ENCODE measurements around the gene ATG7.

ATG7 gene

DNA sequence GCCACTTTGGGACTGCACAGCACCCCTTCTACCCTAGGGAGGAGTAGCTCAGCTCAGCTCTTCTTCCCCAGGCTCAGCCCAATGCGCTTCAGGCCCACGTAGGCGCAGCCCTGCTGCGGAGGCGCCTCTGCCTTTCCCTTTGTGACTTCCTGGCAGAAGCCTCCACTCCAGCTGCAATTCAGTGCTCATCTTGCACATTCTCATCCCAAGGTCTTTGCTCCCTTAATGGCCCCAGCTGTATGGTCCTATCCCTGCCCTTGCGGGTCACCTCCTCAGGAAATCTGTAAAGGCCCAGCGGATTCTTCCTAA is 262.6 kb downstream of the ATG7 start:
- H3K27ac ChIP-seq = peak overlapping the region; percentile 49 to 75
- no peak for DNase-seq (ENCODE audit: low spot score)
- no peak overlapping the region for H3K4me3 ChIP-seq
- TF ChIP-seq, protein P1, sequence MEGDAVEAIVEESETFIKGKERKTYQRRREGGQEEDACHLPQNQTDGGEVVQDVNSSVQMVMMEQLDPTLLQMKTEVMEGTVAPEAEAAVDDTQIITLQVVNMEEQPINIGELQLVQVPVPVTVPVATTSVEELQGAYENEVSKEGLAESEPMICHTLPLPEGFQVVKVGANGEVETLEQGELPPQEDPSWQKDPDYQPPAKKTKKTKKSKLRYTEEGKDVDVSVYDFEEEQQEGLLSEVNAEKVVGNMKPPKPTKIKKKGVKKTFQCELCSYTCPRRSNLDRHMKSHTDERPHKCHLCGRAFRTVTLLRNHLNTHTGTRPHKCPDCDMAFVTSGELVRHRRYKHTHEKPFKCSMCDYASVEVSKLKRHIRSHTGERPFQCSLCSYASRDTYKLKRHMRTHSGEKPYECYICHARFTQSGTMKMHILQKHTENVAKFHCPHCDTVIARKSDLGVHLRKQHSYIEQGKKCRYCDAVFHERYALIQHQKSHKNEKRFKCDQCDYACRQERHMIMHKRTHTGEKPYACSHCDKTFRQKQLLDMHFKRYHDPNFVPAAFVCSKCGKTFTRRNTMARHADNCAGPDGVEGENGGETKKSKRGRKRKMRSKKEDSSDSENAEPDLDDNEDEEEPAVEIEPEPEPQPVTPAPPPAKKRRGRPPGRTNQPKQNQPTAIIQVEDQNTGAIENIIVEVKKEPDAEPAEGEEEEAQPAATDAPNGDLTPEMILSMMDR (IDR thresholded peaks at IDR 0.05) = no peak

DNA sequence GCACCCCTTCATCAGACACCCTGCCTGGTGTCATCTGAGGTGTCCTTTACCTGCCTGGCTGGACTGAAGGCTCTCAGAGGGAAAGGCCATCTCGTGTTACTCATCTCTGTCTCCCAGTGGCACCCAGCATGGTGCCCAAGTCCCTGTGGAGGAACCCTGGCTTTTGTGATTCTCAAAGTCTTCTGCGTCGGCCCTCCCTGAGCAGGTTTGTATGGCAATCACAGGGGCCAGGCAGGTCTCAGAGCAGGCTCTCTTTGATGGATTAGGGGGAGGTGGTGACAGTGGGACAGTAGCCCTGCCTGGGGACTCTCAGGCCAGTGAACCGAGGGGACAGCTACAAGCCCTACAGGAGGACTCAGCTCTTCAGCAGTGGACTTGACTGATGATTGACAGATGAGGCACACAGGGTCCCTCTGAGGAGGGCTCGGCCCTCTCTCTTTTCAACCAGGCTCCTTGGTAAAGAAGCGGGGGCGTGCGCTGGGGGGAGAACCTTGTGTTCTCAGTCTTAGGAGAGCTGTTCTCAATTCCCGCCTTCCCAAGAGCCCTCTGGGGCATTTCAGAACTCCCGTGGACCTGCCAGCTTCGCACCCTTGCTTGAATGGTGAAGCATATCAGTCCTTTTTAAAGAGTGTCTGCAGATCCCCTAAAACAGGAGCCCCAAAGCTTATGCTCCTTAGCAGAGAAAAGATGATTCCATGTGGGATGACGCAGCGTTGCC is 263.2 kb downstream of the ATG7 start:
- H3K27ac ChIP-seq = no peak overlapping the region
- H3K4me3 ChIP-seq = no peak overlapping the region
- no peak for DNase-seq (ENCODE audit: low spot score)
- TF ChIP-seq, protein P1 (IDR thresholded peaks at IDR 0.05) = no peak

DNA sequence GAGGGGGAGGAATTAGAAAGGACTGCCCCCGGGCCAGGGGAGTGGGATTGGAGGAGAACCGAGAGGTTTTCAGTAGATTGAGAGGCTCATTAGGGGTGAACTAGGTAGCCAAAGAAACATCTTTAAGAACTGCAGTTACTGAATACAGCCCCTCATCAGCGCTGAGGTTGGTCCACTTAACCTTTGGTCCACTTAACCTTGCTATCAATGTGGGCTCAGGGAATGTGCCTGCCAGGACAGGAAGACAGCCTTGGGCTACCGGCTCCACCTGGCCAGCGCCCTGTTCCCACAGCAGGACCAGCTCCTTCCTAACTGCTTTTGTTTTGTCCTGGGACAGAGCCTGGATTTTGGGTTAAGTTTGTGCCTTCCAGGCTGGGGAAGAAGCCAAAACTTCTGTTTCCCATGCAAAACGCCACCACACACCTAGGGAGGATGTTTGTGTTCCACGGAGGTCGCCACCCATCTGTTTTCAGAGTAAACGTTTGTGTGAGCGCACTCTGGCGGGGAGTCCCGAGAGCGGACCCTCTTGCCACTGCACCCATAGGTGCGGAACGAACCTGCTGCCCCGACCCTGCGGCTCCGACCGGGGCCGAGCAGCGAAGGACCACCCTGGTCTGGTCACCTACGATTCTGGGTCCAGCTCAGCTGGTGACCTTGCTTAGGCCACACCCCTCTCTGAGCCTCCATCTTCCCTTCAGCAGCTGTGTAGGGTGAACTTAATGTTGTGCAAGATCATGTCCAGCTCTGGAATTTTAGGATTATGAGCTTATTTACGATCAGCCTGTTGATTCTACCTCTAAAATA is 264.1 kb downstream of the ATG7 start:
- H3K4me3 ChIP-seq = no peak overlapping the region
- no peak for DNase-seq (ENCODE audit: low spot score)
- TF ChIP-seq, protein P1 (IDR thresholded peaks at IDR 0.05) = no peak

DNA sequence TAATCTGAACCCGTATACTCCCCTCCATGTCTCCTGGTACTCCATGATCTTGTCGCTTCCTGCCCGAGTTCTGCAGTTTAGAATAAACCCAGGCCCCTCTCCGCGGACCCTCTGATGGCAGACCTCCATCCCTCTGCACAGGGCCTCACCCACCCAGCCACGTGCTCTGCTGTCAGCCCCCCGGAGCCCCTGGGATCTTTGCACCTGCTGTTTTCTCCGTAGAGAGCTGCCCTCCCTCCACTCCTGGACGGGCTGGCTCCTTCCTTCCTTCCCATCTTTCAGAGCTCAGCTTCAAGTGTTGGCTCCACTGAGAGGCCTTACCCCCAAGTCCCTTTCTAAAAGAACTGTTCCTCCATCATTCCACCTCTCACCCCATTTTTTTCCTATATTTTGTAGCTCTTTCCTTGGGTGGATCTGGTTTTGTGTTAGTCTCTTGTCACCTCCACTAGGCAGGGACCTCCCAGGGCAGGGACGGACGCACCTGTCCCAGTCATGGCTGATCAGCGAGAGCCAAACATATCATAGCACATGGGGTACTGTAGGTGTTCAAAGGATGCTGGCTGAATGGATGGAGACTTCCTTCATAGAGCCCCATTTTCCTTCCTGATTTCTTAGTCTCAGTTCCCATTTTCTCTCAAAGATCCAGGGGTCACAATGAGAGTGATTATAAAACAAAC is 264.9 kb downstream of the ATG7 start:
- Histone ChIP-seq H3K4me3 (no peak overlapping the region), H3K27ac (no peak overlapping the region)
- DNase-seq (ENCODE audit: low spot score) = no peak
- TF ChIP-seq, protein P1 (IDR thresholded peaks at IDR 0.05) = no peak

More for the DNA sequence above, 264.1 kb downstream of the ATG7 start:
- H3K27ac ChIP-seq = no peak overlapping the region

DNA sequence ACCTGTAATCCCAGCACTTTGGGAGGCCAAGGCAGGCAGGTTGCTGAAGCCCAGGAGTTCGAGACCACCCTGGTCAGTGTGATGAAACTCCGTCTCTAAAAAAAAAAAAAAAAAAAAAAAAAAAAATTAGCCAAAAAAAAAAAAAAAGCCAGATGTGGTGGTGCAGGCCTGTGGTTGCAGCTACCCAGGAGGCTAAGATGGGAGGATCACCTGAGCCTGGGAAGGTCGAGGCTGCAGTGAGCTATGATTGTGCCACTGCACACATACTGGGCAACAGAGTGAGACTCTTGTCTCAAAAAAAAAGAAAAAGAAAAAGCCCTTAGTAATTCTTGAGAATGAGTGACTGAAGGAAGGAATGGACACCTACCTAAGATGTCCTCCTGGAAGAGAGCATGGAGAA is 266.4 kb downstream of the ATG7 start:
- H3K27ac ChIP-seq = no peak overlapping the region
- TF ChIP-seq, protein P1 (IDR thresholded peaks at IDR 0.05) = no peak

DNA sequence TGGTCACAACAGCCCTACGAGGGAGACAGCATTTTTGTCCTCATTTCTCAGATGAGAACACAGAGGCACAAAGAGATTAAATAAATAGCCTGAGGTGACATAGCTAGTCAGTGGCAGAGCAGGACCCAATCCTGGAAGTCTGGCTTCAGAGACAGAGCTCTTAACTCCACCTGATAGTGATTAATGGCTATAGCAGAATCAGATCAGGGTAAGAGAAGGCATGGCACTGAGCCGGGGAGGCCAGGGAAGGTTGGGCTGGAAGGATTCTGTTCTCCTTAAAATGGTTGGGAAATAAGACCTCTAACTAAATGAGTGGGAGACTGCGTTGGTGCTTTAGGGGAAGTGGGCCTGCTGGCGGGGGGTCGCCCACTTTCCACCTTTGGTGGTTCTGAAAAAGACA is 267.0 kb downstream of the ATG7 start:
- Histone ChIP-seq H3K27ac (no peak overlapping the region), H3K4me3 (no peak overlapping the region)
- TF ChIP-seq, protein P1 (IDR thresholded peaks at IDR 0.05) = no peak
- no peak for DNase-seq (ENCODE audit: low spot score)

More for the DNA sequence above, 266.4 kb downstream of the ATG7 start:
- no peak for DNase-seq (ENCODE audit: low spot score)
- H3K4me3 ChIP-seq = no peak overlapping the region

Measured in coronary artery (tissue), 2 donors.